DMS153 (cell line): ENCODE data around the gene MEIOC.
"Not testable (repeated sequence)": the region's sequence is repeated elsewhere in the genome, so short reads cannot be mapped to it uniquely, and the experiment has no call there.

Experiments
- DNase-seq: peaks from one replicate; lab custom pipeline; 2025; lab: John Stamatoyannopoulos, UW

MEIOC gene

DNA sequence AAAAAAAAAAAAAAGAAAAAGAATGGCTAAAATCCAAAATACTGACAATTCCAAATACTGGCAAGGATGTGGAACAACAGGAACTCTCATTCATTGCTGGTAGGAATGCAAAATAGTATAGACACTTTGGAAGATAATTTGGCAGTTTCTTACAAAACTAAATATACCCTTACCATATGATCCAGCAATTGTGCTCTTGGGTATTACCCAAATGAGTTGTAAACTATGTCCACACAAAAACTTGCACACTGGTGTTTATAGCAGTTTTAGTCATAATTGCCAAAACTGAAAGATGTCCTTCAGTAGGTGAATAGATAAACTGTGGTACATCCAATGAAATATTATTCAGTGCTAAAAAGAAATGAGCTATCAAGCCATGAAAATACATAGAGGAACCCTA lies 8.5 kb upstream of the MEIOC start:
- DNase-seq, result no peak

DNA sequence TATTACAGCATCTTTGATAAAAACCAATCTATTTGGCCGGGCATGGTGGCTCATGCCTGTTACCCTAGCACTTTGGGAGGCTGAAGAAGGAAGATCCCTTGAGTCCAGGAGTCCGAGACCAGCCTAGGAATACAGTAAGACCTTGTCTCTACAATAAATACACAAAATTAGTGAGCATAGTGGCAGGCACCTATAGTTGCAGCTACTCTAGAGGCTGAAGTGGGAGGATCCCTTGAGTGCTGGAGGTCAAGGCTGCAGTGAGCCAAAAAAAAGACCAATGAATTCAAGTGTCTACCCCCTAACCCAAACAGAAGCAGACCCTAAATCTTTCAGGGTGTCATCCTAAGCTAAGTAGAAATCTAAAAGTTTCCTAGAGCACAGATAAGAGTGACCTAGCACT lies 7.3 kb upstream of the MEIOC start:
- no peak for DNase-seq

DNA sequence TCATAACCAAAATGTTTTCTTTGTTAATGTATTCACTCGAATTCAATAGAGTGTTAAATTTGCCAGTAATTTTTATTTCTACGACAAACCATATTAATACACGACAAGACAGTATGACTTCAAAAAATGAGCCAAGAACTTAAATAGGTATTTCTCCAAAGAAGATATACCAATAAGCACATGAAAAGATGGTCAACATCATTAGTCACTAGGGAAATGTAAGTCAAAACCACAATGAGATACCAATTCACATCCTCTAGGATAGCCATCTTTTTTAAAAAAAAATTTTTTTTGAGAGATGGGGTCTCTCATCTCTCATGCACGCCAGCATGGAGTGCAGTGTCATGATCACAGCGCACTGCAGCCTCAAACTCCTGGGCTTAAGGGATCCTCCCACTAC lies 5.0 kb upstream of the MEIOC start:
- DNase-seq, result no peak

DNA sequence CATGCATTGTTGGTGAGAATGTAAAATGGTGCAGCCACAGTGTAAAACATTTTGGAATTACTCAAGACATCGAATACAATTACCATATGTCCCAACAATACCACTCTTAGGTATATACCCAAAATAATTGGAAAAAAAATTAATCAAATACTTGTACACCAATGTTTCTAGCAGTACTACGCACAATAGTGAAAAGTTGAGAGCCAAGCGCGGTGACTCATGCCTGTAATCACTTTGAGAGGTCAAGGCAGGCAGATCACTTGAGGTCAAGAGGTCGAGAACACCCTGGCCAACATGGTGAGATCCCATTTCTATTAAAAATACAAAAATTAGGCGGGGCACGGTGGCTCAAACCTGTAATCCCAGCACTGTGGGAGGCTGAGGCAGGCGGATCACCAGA lies 3.5 kb upstream of the MEIOC start:
- DNase-seq, result no peak

DNA sequence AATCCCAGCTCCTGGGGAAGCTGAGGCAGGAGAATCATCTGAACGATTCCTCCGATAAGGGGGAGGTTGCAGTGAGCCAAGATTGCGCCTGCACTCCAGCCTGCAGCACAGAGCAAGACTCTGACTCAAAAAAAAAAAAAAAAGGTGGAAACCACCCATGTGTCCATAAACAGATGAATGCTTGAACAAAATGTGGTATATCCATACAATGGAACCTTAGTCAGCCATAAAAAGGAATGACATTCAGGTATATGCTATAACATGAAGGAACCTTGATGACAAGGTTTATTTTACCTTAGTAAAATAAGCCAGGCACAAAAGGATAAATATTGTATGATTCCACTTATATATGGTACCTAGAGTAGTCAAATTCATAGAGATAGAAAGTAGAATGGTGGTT lies 2.9 kb upstream of the MEIOC start:
- no peak for DNase-seq

DNA sequence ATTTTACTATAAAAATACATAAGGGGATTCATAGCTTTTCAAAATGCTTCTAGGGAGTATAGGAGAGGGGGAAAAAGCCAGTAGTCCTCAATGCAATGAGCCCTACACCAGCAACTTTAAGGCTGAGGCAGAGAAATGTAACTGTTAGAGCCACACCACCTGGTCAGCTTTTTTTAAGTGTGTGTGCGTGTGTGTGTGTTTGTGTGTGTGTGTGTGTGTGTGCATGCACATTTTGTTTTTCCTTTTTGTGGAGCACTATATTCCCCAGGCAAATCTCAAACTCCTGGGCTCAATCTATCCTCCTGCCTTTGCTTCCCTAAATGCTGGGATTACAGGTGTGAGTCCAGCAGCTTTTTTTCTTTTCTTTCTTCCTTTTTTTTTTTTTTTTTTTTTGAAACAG lies 2.3 kb upstream of the MEIOC start:
- DNase-seq, result no peak

DNA sequence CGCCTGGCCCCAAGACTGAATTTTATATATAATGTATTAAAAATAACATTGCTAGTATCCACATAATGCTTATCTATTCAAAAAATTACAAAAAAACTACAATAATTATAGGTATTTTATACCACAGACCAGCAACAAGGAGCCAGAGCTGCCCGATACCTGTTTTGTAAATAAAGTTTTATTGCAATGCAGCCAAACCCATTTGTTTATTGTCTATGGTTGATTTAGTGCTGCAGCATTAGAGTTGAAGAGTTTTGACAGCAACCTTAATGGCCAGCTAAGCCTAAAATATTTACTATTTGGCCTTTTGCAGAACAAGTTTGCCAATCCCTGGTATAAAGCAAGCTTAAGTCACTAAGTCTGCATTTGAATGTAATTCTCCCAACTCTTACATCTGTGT lies 5.6 kb downstream of the MEIOC start:
- DNase-seq, result no peak

DNA sequence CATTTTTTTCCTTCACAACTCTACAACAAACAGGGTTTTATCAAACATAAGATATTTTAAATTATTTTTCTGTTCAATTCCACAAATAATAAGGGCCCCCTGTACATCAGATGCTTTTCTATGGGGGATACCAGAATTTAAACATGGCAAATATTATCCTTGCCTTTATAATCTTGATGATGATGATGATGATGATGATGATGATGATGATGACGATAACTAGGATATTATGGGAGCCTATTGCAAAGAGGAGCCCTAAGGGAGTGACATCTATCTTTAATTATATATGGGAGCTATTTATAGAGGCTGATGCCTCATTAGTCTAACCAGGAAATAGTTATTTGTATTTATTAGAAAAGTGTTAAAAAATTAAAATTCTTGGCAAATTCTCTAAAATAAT lies 6.8 kb downstream of the MEIOC start:
- no peak for DNase-seq

DNA sequence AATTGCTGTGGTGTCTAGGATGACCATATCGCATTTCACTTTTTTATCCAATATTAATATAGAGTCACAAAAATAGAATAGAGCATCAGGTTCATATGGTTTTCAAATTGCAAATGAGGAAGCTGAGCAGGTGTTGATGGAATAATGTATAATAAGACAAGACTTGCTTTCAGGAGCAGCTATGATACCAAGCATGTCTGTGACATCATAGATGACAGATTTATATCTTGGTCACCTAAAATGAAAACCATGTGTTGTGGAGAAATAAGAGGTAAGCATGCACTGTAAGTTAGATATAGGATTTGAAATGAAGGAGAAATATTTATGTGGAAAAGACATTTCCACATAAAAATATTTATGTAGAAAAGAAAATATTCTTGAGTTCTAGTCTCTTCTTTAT lies 8.6 kb downstream of the MEIOC start:
- no peak for DNase-seq

DNA sequence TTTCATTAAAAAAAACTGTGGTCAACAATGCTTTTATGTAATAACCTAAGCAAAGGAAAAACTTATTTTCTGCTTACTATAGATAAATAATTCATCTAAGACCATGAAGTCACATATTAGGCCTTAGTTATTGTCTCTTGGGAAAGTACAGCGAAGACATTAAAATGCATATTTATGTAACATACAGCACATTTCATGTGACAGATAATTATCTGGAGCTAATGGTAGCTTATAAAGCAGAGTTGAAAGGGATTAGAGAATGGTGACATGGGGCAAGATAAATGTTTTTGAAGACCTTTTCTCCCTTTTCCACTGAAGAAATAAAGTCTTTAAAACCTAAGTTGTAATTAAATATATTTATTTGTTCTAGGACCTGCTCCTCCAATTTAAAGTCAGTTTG lies 9.7 kb downstream of the MEIOC start:
- no peak for DNase-seq

DNA sequence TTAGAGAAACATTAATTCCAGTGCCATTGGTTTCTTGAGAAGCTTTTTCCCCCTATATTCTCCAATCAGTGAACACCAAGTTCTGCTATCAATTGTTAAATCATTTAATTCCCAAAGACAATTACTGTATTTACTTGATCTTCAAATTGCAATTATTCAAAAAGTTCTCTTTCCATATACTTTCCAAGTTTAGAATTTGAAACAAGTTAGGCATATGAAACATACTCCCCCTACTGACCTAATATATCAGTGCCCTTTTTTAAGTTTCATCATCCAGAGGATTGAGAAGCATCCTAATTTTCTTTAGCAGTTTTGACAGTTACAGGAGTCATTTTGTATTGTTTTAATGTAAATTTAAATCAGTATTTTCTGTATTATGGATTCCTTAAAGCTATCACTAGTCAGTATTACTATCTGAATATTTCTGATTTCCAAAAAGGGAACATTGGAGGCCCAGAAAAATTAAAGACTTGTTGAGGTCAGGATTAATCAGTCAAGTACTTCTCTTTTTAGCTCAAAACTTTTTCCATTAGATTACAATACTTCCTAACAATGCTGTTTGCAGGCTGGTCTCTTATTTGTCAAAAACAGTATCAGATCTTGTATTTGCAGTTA lies 16.3 kb downstream of the MEIOC start:
- DNase-seq, result no peak

DNA sequence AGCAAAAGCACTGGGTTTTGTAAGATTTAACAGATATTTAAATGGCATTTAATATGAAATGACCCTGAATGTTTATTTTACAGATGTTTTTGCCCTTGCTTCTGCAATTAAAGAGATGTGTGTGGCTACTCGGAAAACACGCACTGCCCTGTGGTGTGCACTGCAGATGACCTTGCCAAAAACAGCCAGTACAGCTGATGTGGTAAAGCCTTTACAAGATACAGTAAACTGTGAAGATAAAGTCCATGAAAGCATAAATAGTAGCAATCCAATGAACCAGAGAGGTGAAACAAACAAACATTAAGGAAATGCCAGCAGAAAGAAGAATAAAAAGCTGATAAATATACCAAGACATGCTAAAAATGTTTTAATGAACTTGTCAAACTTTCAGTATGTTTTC lies 17.6 kb downstream of the MEIOC start:
- no peak for DNase-seq

DNA sequence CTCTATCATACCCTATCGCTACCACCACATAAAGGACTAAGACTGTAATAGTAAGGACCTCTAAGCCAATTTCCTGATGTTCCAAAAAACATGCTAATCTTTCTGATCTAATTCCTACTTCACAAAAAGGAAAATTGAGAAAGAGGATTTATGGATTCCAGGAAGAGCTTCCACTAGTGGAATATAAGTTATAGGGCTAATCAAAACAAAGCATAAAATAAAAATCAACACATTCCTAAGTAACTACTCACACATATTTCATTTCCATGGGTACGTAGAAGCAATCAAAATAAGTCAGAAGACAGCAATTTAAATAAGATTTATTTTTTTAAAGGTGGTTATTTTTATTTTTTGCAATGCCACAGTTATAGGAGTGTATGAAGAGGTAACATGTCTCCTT lies 20.9 kb downstream of the MEIOC start:
- DNase-seq, result no peak

DNA sequence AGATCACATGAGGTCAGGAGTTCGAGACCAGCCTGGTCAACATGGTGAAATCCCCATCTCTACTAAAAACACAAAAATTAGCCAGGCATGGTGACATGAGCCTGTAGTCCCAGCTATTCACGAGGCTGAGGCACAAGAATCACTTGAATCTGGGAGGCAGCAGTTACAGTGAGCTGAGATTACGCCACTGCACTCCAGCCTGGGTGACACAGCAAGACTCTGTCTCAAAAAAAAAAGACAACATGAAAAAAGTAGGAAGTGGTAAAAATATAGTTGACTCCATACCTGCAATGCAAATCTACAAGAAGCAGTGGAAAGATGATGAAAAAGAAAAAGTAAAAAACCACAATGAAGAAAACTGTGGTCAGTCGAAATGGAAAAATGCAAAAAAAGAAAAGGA lies 27.0 kb downstream of the MEIOC start:
- not testable (repeated sequence) for DNase-seq

DNA sequence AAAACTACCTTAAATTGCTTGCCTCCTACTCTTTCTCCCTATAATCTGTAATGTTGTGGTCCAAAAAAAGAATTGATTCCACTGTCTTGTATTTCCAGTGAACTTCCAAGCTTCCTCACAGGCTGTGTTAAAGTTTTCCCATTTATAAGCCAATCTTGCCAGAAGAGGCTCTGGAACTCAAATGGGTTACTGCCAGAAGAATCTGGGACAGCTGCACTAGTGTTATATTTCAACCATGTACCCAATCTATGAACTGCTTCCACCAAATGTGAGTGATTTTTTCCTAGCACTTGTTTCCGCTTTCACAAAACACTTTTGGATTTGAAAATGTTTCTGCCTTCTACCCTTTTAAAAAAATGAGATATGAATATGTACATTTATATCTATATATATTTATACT lies 31.5 kb downstream of the MEIOC start:
- DNase-seq, result no peak

DNA sequence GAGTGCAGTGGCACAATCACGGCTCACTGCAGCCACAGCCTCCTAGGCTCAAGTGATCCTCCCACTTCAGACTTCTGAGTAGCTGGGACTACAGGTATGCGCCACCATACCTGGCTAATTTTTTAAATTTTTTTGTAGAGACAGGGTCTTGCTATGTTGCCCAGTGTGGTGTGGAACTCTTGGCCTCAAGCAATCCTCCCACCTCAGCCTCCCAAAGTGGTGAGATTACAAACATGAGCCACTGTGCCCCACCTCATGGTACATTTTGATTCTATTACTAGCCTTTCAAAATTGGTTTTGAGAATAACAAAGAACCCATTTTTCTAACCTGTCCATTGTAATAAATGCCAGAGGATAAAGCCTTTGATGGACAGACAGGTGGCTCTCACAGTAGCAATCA lies 31.9 kb downstream of the MEIOC start:
- no peak for DNase-seq

DNA sequence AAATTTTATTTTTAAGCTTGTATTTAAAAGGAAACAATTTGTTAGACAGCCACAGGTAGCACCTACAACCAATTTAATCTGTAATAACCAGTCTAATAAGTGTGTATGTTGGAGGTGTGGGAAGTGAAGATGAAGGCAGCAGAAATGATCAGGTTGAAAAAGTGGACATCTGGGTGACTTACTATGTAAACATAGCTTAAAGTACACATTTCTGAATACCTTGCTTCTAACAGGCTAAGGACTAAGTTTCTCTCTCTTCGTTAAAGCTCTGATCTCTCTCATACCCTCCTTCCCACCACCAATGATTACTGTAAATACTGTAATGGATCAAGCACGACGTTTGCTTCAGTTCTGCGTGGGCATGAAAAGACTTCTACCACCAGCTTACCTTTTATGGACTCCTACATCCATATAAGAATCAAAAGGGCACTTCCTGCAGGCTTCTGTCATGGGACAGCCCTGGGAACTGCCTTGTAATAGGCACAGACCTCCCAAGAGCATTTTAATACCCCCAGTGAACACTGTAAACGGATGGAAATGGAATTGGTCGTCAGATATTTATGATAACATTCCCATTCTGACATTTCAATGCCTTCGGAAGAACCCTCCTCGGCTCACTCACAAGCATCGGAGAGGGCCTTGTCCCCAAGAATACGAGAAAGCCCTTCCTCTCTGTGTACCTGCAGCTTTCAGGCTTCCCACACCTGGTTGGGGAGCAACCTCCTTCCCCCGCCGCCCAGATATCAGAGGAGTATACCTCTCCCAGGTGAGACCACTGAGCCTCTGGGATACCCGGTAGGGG lies 32.6 kb downstream of the MEIOC start:
- DNase-seq, result no peak

DNA sequence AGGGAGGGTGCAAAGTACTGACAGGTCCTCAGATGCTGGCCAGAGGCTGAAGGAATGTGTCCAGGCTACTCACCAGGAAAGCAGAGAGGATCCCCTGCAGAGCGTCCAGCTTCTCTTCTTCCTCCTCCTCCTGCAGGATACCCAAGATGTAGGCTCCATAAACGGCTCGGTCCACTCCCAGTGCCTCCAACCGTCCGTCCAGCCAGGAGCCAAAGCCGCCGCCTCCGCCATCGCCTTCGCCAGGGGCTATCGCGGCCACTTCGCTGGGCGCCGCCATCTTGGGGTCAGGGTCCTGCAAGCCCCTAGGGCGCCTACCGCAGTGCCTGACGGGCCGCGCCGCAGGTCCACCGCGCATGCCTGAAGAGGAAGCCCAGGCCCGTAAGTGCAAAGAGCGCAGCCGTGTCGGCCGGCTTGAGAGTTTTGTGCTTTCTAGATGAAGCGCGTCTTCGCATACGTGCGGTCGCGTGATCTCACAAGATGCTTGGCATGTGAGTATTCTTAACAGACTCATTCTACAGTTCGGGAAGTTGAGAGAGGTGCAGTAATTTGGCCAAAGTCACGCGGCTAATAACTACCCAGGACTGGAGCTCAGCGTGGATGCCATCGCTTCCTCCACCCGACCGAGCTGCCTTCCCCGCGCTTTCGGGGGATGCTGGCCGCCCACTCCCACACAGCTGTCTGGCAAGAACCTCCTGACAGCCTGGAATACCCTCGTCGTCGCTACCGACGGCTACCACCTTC lies 33.4 kb downstream of the MEIOC start, which contains the start of gene CCDC43:
TSS of gene CCDC43 (minus strand) at position 300 of the 741 bp plus-strand sequence. CDS start at position 277, 23 bp downstream.
- DNase-seq, result peak; percentile 67

DNA sequence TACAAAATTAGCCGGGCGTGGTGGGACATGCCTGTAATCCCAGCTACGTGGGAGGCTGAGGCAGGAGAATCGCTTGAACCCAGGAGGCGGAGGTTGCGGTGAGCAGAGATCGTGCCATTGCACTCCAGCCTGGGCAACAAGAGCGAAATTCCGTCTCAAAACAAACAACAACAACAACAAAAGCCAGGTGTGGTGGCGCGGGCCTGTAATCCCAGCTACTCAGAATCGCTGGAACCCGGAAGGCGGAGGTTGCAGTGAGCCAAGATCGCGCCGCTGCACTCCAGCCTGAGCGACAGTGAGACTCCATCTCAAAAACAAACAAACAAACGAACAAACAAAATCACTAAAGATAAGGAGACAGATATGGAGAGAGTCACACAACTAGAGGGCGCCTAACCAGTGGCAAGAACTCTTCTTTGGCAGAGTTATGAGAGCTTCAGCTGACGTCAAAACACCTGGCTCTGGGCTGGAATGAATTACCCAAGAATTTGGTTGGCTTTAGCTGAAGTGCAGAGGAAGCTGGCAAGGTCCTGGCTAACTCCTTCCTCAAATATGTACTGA lies 34.6 kb downstream of the MEIOC start:
- not testable (repeated sequence) for DNase-seq

DNA sequence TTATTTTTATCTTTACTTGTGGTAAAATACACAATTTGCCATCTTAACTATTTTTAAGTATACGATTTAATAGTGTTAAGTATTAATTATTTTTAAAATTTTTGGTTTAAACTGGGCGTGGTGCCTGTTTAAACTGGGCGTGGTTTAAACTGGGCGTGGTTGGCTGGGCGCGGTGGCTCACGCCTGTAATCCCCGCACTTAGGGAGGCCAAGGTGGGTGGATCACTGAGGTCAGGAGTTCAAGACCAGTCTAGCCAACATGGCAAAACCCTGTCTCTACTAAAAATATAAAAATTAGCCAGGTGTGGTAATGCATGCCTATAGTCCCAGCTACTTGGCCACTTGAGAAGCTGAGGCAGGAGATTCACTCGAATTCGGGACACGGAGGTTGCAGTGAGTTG lies 37.3 kb downstream of the MEIOC start:
- no peak for DNase-seq

DNA sequence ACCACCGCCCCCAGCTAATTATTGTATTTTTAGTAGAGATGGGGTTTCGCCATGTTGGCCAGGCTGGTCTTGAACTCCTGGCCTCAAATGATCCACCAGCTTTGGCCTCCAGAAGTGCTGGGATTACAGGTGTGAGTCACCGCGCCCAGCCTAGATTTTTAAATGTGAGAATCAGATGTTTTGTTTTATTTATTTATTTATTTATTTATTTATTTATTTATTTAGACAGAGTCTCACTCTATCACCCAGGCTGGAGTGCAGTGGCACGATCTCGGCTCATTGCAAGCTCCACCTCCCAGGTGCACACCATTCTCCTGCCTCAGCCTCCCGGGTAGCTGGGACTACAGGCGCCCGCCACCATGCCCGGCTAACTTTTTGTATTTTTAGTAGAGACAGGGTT lies 44.0 kb downstream of the MEIOC start:
- DNase-seq, result not testable (repeated sequence)

DNA sequence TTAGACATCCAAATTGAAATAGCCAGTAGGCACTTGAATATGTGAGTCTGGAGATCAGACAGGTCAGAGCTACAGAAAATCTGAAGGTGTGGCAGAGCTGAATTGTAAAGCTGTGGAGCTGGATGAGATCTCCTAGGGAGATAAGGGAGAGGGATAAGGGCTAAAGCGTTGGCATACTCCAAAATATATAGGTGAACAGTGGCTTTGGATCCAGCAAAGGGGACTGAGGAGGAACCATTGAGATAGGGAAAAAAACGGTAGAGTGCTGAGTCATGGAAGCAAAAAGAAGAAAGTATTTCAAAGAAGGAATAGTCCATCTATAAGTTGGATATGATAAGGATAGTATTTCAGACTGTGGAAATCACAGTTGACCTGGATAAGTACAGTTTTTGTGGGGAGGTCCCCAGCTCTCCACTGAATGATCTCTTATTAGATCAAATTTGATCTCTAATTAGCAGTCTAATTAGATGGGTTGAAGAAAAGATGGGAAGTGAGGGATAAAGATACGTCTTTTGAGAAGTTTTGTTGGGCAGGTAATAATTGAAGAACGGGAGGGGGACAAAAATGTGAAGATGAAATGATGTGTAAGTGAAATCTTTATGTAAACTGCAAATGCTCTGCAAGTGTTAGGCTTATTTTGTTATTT lies 51.6 kb downstream of the MEIOC start:
- DNase-seq, result no peak
